HFFc6 (cell line): ENCODE results near the gene EEFSEC. TPM values are rescaled to one million over a fixed set of nuclear protein-coding genes. Genes with fewer than 3 reads are reported as not detected.

Source experiments
- DNase-seq: peaks from one replicate; pipeline ENCODE4 v3.0.0-alpha.2; 2018
- H3K27ac Mint-ChIP-seq: 2 replicates; pipeline ENCODE4 v1.8.0; 2020; ENCODE audit warnings: mild to moderate bottlenecking, mixed read lengths
- H3K27me3 Mint-ChIP-seq: 2 replicates; pipeline ENCODE4 v1.8.0; 2021; ENCODE audit warnings: mild to moderate bottlenecking, moderate library complexity, mixed read lengths; ENCODE audit not compliant: insufficient read depth
- H3K36me3 Mint-ChIP-seq: 2 replicates; pipeline ENCODE4 v1.8.0; 2021; ENCODE audit warnings: low read depth, mixed read lengths
- H3K4me1 Mint-ChIP-seq: 2 replicates; pipeline ENCODE4 v1.8.0; 2020; ENCODE audit warnings: low read depth, mixed read lengths
- H3K4me3 Mint-ChIP-seq: 2 replicates; pipeline ENCODE4 v1.8.0; 2020; ENCODE audit warnings: mild to moderate bottlenecking, moderate library complexity, mixed read lengths
- H3K9me3 Mint-ChIP-seq: 2 replicates; pipeline ENCODE4 v1.8.0; 2020; ENCODE audit warnings: mild to moderate bottlenecking, mixed read lengths
- CTCF ChIP-seq: fragments of 200-600 bp; sonication (generic); IDR thresholded peaks from 2 replicates; pipeline ENCODE4 v1.5.0; 2021; ENCODE audit warnings: antibody characterized with exemption, mild to moderate bottlenecking
- total RNA-seq, 6 experiments: library from RNA; stranded (reverse); fragmentation: NEBNext Ultra II Directional; extraction: Animal tissue kit (Norgen Biotek cat#: 25700); gene quantifications; 2 replicates in 1 of 6; 3 replicates in 5 of 6; pipeline ENCODE4 v1.2.3, GENCODE V29; 2021

EEFSEC gene
- total RNA-seq, 6 experiments from 2014 or later = 8.2 to 11.6 (median 11.0) TPM

DNA sequence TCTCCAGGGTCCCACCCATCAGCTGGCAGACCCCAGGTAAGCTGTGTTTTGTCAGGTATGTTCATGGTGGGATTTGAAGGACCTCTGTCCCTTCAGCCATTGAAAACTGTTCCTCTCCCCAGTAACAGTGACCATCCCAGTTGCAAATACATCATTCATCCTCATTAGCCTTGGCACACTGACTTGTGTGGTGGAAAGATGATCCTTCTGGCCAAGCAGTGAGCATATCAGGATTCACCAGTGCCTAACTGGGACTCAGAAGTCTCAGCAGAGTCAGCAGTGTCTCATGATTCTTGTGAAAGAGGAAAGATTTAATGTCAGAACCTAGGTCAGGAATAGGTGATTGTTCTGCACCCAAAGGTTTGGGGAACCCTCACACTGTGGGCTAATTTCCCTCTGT is 223.2 kb downstream of the EEFSEC start:
- Mint-ChIP-seq H3K36me3 (no peaks in the 10 kb centered on the region), H3K4me3 (no peak overlapping the region)
- DNase-seq = no peak

DNA sequence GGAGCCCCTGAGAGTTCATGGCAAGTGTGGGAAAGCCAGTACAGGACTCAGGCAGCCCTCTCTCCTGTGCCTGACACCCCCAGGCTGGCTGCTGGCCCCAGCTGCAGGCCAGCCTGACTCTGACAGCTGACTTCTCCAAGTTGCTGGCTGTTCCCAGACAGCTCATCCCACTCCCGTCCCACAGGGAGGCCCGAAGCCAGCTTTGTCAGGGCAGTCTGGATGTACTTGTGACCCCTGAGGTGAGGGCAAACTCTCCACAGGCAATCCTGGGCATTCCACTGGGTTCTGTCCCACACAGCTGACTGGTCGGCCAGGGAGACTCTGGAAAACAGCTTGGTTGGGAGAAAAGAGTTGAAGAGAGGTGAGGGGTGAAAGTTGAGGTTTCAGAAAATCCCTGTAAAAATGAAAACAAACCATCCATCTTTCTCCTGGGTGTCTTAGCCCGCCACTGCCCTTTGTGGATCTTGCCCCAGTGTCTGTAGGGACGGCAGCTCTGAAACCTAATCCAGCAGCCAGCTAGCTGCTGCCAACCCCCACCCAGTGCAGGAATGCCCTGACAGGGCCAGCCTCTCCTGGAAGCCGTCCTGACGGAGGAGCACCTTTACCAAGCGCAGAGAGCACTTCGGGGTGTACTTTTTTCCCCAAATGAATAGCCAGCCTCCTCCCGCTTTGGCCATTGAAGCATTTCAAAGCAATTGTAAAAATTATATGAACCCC is 225.5 kb downstream of the EEFSEC start:
- no peak for DNase-seq
- Mint-ChIP-seq H3K36me3 (no peaks in the 10 kb centered on the region), H3K27ac (no peak overlapping the region), H3K27me3 (no peaks in the 10 kb centered on the region; the same call in 1 of the 2 replicates), H3K4me3 (no peak overlapping the region), H3K9me3 (no peaks in the 10 kb centered on the region), H3K4me1 (peaks cover 14% of the 10 kb centered on the region)
- no peak for TF ChIP-seq CTCF

More for the DNA sequence above, 223.2 kb downstream of the EEFSEC start:
- TF ChIP-seq CTCF = no peak
- Mint-ChIP-seq H3K27me3 (no peaks in the 10 kb centered on the region; the same call in 1 of the 2 replicates), H3K9me3 (no peaks in the 10 kb centered on the region), H3K4me1 (peaks cover 5% of the 10 kb centered on the region; the same call in 1 of the 2 replicates), H3K27ac (no peak overlapping the region)

GRCh38 chr3:128379367-128380160 is 226.3 kb downstream of the EEFSEC start:
- H3K27ac Mint-ChIP-seq = no peak overlapping the region
- H3K4me3 Mint-ChIP-seq = no peak overlapping the region
- no peaks in the 10 kb centered on the region for H3K36me3 Mint-ChIP-seq
- no peaks in the 10 kb centered on the region; the same call in 1 of the 2 replicates for H3K27me3 Mint-ChIP-seq
- H3K9me3 Mint-ChIP-seq = no peaks in the 10 kb centered on the region
- peaks cover 19% of the 10 kb centered on the region for H3K4me1 Mint-ChIP-seq
- no peak for DNase-seq
- TF ChIP-seq CTCF = no peak

DNA sequence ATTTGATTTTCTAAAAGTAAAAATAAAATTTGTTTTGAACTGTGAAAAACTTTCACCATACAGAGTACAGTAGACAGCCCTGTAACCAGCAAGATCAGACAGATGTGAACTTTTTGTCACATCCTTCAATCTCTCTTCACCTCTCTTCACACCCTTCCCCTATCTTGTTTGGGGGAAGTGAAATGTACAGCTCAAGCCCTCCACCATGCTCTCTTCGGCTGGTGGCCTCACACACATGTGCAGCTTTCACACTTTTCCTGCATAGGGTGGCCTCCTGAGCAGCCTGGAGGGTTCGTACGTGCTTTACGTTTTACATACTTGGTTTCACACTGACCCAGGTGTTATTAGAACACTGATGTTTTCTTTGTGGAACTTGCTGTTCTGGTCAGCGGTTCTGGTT is 227.0 kb downstream of the EEFSEC start:
- H3K27ac Mint-ChIP-seq = no peak overlapping the region
- no peaks in the 10 kb centered on the region for H3K9me3 Mint-ChIP-seq
- DNase-seq = no peak
- no peak for TF ChIP-seq CTCF
- H3K4me3 Mint-ChIP-seq = no peak overlapping the region
- H3K36me3 Mint-ChIP-seq = no peaks in the 10 kb centered on the region
- peaks cover 19% of the 10 kb centered on the region for H3K4me1 Mint-ChIP-seq
- no peaks in the 10 kb centered on the region; the same call in 1 of the 2 replicates for H3K27me3 Mint-ChIP-seq

DNA sequence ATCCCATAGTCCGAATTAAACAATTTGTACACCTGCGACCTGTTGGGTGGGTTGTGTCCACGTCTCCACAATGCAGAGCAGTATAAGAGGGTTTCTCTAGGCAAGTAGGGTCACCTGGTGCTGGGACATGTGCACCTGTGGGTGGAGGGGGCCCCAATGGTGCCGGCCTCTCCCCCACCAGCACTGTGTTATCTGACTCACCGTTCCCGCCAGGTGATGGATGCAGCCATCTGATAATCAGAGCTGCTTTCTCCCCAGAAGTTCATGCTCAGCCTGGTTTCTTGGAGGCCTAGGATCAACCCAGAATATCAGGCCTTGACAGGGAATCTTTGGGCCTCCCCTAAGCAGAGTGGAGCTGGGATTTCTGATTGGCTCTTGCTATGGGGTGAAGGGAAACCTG is 227.4 kb downstream of the EEFSEC start:
- H3K4me3 Mint-ChIP-seq = no peak overlapping the region
- TF ChIP-seq CTCF = no peak
- no peak overlapping the region for H3K27ac Mint-ChIP-seq
- no peaks in the 10 kb centered on the region for H3K9me3 Mint-ChIP-seq
- peaks cover 24% of the 10 kb centered on the region for H3K4me1 Mint-ChIP-seq
- no peaks in the 10 kb centered on the region for H3K36me3 Mint-ChIP-seq
- peaks cover 2% of the 10 kb centered on the region for H3K27me3 Mint-ChIP-seq
- DNase-seq = no peak
